Bone marrow (tissue), 2 donors: ENCODE data around the gene ZNF674.
"Not testable (repeated sequence)": the region's sequence is repeated elsewhere in the genome, so short reads cannot be mapped to it uniquely, and the experiment has no call there.

Experiments used
- DNase-seq, 2 donors: peaks; one replicate each; lab custom pipeline; 2025; lab: John Stamatoyannopoulos, UW

ZNF674 gene

DNA sequence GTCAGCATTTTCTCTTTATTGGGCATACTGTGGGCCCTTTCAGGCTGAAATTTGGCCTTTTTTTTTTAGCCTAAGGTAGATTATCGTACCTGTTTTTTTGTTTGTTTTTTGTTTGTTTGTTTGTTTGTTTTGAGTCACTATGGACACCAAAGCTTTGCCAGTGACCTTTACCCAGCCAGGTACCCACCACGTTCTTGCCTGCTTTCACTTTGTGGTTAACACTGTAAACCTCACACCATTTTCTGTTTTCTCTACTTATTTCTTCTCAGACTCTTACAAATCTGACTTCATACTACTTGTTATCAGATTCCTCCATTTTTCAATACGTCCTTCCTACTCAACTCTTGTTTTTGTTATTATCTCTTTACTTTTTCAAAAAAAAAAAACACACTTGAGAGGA, 81.5 kb downstream of the ZNF674 start:
- no peak for DNase-seq

DNA sequence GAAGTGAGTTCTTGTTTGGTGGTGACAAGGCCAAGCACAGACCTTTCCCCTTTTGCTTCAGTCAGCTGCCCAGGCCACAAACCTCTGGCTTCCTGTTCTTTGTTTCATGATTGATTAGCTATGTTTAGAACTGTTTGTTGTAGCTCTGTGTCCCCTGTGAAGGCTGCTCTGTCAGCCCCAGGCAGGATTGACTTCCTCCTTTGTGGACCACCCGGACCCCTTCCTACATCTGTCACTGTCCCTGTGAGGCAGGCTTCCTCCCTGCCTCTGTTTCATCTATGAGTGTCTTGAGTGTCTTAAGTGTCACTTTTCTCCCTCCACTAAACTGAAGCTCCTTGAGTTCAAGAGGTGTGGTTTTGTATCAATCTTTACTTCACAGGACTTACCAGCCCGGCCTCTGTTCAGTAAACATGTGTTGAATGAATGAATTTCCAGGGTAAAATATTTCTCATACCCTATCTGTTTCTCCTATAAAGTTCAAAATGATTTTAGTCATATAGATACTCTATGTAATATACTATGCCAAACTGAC, 83.5 kb downstream of the ZNF674 start:
- DNase-seq: peak in 1 of 2 donors; percentile 78

DNA sequence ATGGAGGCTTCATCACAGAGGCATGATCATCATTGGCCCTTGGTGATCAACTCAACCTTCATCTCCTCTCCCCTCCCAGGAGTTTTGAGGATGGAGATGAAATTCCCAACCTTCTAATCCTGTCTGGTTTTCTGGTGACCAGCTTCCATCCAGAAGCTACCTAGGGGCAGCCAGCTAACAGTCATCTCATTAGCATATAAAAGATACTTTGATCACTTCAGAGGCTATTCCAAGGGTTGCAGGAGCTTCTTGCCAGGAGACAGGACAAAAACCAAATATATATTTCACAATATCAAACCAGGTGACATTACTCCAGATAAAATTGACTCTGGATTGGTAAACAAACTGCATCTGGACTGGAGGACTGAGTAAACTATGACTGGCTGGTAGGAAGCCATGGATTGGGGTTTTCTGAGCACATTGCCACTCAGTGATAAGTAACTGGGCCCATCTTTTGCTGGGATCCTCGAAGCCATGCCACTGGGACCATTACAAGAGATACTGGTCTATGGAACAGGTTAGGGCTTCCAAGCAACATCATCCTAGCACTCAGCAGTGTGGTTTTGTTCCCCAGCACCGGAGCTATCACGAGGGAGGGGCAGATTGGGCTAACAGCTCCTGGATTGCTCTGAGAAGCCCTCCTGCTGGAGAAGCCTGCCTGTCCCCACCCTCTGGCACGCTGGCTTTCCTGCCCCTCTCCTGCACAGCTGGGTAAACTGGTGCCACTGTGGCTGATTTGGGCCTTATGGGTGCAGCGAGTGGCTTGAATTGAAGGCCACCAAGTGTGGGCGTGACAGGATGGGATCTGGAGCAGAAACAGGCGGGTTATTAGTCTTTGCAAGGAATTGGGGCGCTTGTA, 84.2 kb downstream of the ZNF674 start:
- not testable (repeated sequence) for DNase-seq

DNA sequence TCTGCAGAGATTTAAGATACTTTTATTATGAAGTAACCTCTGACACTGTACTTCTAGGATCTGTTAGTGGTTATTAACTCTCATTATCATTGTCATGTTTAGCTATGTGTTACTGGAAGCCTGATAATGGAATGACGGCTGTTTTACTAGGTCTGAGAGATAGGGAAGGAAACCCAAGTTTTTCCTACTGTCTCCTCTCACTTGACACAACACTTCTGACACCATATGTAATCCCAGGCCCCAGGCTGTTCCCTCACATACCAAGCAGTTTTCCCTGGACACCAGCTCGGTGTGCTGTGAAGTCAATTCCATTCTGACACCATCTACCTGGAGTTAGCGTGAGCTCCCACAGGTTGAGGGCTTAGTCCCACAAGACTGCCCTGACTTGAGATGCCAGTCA, 85.6 kb downstream of the ZNF674 start:
- no peak for DNase-seq

DNA sequence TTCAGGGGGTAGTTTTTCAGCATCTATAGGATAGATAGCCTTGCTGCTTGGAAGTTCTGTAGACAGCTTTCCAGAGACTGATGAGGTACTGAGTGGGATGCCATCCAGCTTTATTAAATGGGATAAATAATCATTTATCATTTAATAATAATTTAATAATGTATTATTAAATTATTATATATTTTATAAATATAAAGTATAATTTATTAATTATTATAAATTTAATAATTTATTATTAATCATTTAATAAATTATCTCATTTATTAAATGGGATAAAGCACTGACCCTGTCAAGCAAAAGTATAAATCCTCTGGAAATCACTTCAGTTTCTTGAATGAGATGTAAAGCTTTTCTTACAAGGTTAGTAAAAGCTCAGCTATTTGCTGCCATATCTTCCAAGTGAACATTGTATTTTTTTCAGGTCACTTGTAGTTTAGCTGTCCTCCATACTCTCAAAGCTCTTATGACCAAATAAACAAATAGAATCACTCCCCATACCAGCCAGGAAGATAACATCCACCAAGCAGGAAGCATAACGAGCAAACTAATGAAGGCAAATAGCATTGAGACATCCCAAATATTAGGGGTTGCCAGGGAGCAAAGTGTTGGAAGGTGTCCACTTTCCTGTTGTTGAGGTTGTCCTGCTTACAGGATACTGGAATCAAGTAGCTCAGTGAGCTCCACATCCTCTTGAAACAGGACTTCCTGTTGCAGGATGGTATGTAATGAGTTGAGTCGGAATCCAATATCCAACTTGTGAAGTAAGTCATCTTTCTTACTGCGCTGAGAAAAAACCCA, 88.9 kb downstream of the ZNF674 start:
- no peak for DNase-seq
